Measurements from ENCODE around the gene TMOD2.
A peak's percentile ranks its signal among the peaks of the same experiment; 100 is the strongest.

TMOD2 gene

DNA sequence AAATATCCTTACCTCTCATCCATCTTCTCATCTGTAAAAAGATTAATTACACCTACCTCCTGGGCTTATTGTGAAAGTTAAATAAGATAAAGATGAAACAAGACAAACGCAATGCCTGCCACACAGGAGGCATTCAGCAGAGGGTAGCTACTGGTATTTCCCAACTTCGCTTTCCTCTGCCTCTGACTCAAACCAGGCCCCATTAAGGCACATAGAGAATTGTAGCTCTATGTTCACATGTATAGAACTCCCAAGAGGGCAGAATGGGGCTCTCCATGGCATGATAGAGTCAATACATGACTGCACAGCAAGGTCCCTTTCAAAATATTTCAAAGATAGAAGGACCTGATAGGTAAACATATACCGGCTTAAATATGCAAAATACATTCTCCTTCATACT is 15.3 kb upstream of the TMOD2 start:
- peak; percentile 10 for DNase-seq

GRCh38 chr15:51736751-51737521 is 14.5 kb upstream of the TMOD2 start:
- peak; percentile 77 for DNase-seq

DNA sequence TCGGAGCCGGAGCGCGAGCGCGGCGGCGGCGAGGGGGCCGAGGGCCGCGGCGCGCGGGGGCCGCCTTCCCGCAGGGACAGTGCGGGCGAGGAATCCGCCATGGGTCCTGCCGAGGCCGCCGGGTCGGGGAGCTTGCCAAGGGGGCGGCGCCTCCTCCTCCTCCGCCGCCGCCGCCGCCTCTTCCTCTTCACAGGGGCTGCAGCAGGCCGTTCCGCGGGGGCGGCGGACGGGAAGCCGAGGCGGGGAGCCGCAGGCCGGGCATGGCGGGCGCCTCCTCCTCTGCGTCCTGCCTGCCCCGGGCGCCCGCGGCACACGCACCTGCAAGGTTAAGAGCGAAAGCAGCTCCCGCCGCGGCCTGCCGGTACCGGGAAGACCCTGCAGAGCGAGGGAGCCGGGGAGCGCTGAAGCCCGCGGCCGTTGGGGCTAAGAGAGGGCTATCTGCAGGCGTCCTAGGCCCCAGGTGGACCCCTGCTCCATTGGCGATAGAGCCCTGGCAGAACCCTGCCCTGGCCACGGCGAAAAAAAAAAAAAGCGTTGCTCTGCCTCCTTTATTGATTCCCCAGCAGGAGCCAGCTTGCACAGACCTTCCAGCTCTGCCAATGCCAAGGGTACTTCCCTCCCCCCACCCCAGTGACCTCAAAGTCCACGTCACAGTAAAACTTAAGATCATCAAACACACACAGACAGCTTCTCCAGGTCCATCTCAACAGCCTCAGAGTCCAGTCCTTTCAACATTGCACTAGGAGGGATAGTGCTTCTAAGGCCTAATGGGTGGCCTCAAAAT is 13.7 kb upstream of the TMOD2 start, which contains the start of gene LYSMD2:
TSS of gene LYSMD2 (minus strand) at position 134 of the 784 bp plus-strand sequence. CDS start at position 101, 33 bp downstream.
- peak; percentile 61 for DNase-seq

- no peak for DNase-seq
These were observed 12.8 kb upstream of the TMOD2 start for GRCh38 chr15:51738553-51738952.

DNA sequence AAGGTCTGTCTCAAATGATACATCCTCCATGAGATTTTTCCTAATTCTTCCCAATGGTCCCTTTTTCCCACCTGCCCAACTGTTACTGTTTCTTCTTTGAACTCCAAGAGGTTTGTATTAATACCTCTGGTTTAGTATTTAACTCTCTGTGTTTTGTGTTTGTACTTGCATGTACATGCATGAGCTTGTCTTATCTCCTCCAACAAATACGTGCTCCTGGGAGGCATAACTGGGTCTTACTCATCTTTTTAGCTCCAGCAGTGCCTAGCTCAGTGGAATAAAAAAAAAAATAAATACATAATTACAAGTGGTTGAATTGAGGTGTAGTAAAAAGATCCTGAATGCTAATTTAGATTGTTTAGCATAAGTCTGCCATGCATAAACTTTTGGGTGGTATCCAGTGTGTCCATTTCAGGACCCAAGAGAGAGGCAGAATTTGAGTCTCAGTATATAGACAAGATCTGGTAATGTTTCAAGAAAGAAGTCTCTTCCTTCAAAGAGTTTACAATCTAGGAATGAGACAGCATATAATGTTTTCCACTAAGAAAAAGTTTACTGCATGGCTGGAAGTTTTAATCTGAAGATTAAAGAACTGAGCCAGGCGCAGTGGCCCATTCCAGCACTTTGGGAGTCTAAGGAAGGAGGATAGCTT is 12.2 kb upstream of the TMOD2 start:
- no peak for DNase-seq

- DNase-seq: no peak
These were observed 2.1 kb upstream of the TMOD2 start for GRCh38 chr15:51749307-51749706.

- DNase-seq: no peak
These were observed 1.2 kb upstream of the TMOD2 start for GRCh38 chr15:51750186-51750585.

GRCh38 chr15:51751697-51752683 is 593 bp downstream of the TMOD2 start:
- DNase-seq: peak; percentile 7

GRCh38 chr15:51752888-51753287 is 1.5 kb downstream of the TMOD2 start:
- no peak for DNase-seq

- DNase-seq: no peak
These were observed 2.9 kb downstream of the TMOD2 start for GRCh38 chr15:51754267-51754666.

- no peak for DNase-seq
These were observed 4.4 kb downstream of the TMOD2 start for GRCh38 chr15:51755790-51756189.

- DNase-seq: no peak
These were observed 5.1 kb downstream of the TMOD2 start for GRCh38 chr15:51756482-51756881.

DNA sequence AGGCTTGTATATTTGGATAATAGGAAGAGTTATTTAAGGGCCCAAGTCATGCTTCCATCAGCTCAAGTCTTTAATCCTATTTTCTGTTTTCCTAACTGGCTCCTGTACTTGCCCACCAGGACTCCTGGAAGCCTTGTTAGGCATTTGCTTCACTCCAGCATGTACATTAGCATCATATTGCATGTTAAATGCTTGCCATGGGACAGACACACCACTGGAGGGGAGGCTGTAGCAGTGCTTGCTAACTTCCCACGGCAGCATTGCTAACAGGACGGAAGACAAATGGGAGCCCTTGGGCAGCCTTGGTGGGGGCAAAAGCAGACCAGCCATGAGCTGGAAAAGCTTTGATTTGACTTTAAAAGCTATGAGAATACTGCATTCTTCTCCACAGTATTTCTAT is 6.1 kb downstream of the TMOD2 start:
- DNase-seq: no peak

GRCh38 chr15:51758645-51759044 is 7.2 kb downstream of the TMOD2 start:
- no peak for DNase-seq

GRCh38 chr15:51759557-51760070 is 8.2 kb downstream of the TMOD2 start:
- DNase-seq: no peak

GRCh38 chr15:51760805-51761204 is 9.4 kb downstream of the TMOD2 start:
- no peak for DNase-seq

GRCh38 chr15:51765751-51766150 is 14.4 kb downstream of the TMOD2 start:
- DNase-seq: no peak

DNA sequence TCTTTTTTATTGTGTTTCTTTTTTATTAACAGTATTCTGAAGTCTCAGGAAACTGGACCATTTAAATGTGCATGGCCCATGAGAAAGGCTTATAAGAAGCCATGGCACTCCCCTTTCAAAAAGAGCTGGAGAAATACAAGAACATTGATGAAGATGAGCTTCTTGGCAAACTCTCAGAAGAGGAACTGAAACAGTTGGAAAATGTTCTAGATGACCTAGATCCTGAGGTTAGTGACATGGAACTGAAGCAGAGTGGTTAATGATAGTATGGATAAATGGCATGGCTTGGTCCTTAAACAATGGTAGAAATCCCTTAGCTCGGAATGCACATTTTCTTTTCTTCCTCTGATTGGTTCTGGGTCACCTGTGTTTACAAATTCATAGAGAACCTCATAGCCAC is 14.9 kb downstream of the TMOD2 start:
- no peak for DNase-seq

DNA sequence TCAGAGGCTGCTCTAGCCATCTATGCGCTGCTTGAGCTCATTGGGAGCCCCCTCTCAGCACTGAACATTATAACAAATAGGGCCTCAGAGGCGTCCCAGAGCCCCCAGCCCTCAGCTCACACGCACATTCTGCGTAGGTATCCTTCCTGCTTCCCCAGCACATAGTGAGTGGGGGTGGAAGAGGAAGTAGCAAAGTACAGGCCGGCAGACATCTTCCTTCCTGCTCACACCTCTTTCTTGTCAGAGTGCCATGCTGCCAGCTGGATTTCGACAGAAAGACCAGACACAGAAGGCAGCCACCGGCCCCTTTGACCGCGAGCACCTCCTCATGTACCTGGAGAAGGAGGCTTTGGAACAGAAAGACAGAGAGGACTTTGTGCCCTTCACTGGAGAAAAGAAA is 16.6 kb downstream of the TMOD2 start:
- DNase-seq: no peak

- DNase-seq: no peak
These were observed 19.5 kb downstream of the TMOD2 start for GRCh38 chr15:51770902-51771301.

GRCh38 chr15:51771773-51772172 is 20.4 kb downstream of the TMOD2 start:
- DNase-seq: no peak

DNA sequence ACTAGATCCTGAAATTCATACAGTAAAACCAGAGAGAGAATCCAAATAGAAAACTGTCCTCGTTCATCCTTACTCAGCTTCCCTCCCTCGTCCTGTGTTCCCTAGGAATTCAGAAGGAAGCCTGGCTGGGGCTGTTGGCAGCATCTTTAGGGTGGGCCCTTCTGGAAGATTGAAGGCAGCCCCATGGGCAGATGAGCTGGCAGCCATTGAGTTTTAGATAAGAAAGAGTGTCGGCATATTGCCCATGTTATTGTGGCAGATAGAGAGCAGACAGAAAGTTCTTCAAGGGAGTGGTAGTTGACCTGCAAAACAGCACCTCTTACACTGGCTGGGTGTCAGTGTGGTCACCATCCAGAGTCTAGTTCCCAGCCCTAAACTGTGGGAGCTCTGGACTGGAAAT is 23.5 kb downstream of the TMOD2 start:
- DNase-seq: no peak
